Measurements from ENCODE around the gene DNAJC5G.

GRCh38 chr2:27264253-27264752 is 10.9 kb upstream of the DNAJC5G start:
- no peak for TF ChIP-seq GFI1B (tag by site-specific recombination; IDR thresholded peaks at IDR 0.05)
- TF ChIP-seq, protein P1, sequence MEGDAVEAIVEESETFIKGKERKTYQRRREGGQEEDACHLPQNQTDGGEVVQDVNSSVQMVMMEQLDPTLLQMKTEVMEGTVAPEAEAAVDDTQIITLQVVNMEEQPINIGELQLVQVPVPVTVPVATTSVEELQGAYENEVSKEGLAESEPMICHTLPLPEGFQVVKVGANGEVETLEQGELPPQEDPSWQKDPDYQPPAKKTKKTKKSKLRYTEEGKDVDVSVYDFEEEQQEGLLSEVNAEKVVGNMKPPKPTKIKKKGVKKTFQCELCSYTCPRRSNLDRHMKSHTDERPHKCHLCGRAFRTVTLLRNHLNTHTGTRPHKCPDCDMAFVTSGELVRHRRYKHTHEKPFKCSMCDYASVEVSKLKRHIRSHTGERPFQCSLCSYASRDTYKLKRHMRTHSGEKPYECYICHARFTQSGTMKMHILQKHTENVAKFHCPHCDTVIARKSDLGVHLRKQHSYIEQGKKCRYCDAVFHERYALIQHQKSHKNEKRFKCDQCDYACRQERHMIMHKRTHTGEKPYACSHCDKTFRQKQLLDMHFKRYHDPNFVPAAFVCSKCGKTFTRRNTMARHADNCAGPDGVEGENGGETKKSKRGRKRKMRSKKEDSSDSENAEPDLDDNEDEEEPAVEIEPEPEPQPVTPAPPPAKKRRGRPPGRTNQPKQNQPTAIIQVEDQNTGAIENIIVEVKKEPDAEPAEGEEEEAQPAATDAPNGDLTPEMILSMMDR (tag by site-specific recombination; IDR thresholded peaks at IDR 0.05), result no peak

Measured in HEK293 (cell line).